ACC112 (cell line): ENCODE measurements around the gene TMEM151A.
A peak's percentile ranks its signal among the peaks of the same experiment; 100 is the strongest.
"Not testable (repeated sequence)": the region's sequence is repeated elsewhere in the genome, so short reads cannot be mapped to it uniquely, and the experiment has no call there.

ENCODE experiments used
- H2AFZ ChIP-seq: fragments of 200-600 bp; sonication (generic); one replicate; pipeline ENCODE4 v1.6.0; 2017; ENCODE audit warnings: antibody characterized with exemption, low read length; ENCODE audit not compliant: unreplicated experiment
- H3K27ac ChIP-seq: fragments of 200-600 bp; sonication (generic); 2 replicates; pipeline ENCODE4 v1.5.1; 2014; ENCODE audit warnings: low read depth, mild to moderate bottlenecking, antibody characterized with exemption, low read length, moderate library complexity
- H3K27me3 ChIP-seq: fragments of 200-600 bp; sonication (generic); 2 replicates; pipeline ENCODE4 v1.6.1; 2014; ENCODE audit warnings: mild to moderate bottlenecking, antibody characterized with exemption, low read length, moderate library complexity, mixed read lengths; ENCODE audit not compliant: insufficient read depth
- H3K36me3 ChIP-seq: fragments of 200-600 bp; sonication (generic); 2 replicates; pipeline ENCODE4 v1.6.1; 2016; ENCODE audit warnings: mild to moderate bottlenecking, antibody characterized with exemption, low read length, moderate library complexity, mixed read lengths; ENCODE audit not compliant: insufficient read depth
- H3K4me1 ChIP-seq: fragments of 200-600 bp; sonication (generic); one replicate; pipeline ENCODE4 v1.6.1; 2016; ENCODE audit warnings: low read length, mixed read lengths; ENCODE audit not compliant: insufficient read depth, unreplicated experiment, control insufficient read depth
- H3K4me3 ChIP-seq: fragments of 200-600 bp; sonication (generic); 2 replicates; pipeline ENCODE4 v1.5.1; 2014; ENCODE audit warnings: mild to moderate bottlenecking, low read depth, low read length
- H3K79me2 ChIP-seq: fragments of 200-600 bp; sonication (generic); one replicate; pipeline ENCODE4 v1.6.0; 2016; ENCODE audit warnings: low read length; ENCODE audit not compliant: control insufficient read depth, unreplicated experiment, insufficient read depth

Gene TMEM151A

DNA sequence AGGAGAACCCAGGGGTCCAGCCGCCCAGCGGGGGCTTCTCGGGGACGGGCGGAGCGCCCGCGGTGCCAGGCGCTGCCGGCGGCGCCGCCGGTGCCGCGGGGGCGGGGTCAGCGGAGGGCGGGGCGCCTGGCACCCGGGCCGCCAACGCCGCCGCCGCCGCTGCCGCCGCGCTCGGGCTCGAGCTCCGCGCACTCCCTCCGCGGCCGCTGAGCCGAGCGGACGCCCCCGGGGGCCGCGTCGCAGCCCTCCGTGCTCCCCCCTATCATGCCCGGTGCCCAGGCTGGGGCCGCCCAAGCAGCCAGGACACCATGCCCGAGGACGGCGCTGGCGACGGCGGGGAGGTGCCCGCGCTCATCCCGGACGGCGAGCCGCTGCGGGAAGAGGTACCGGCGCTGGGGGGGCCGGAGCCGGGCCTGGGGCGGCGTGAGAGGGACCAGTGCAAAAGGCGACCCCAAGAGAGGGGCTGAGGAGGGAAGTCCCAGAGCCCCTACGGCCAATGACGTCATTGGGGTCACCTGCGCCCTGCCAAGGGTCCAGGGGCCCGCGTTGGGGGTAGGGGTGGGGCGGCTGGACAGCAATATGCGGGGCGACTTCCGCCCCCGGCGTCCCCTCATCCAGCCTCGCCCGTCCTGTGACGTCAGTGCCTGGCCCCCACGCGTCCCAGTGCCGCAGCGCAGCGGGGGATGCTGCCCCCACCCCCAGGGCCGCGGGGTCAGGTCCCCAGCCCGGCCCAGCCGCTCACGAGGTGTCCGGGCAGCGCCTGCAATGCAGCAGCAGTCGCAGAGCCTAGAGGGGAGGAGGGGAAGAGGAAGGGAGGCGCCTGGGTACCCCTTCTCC is at the start of gene TMEM151A:
TMEM151A (plus strand) TSS at position 189 of the 837 bp plus-strand sequence; CDS start at position 309, 120 bp downstream.
- no peak within 1 kb of the TSS for H2AFZ ChIP-seq
- peaks cover 15% of the 10 kb centered on the region for H3K4me1 ChIP-seq
- H3K27ac ChIP-seq, result no peak within 1 kb of the TSS
- H3K4me3 ChIP-seq, result peak within 1 kb of the TSS; percentile 53
- peaks cover 27% of the 10 kb centered on the region for H3K27me3 ChIP-seq
- H3K79me2 ChIP-seq, result peaks cover 18% of the 10 kb centered on the region
- H3K36me3 ChIP-seq, result no peaks in the 10 kb centered on the region

DNA sequence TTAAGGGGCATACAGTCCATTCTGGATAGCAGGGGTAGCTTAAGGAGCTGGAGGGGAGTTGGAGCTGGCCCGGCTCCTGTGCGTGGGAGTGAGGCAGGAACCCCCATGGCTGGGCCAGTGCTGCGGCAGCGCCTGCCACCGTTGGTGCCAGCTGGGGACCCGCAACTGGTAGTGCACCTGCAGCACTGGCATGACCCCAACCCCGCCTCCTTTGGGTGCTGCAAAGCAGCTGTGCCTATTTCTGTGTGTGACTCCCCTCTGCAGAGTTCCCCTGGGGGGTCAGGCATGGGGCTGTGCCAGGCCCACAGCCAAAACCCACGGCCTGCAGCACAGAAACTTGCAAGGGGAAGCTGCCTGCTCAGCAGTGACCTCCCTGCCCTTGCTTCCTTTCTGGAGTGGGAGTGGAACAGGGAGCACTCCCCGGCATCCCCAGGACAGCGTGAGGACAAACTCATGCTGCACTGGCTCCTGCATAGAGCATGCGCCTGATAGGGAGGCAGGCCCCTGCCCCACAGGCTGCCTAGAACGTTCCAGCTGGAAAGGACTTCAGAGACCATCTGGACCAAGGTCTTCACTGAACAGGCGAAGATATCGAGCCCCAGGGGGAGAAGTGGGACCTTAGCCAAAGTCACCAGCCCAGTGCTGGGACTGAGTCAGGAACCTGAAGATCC is 49.5 kb upstream of the TMEM151A start:
- Histone ChIP-seq H3K27ac (no peak overlapping the region), H2AFZ (no peak overlapping the region), H3K4me1 (no peaks in the 10 kb centered on the region), H3K27me3 (no peaks in the 10 kb centered on the region), H3K36me3 (0 out of 2 replicates have a peak, but pooled peaks cover 3% of the 10 kb centered on the region), H3K4me3 (no peak overlapping the region), H3K79me2 (no peaks in the 10 kb centered on the region)

DNA sequence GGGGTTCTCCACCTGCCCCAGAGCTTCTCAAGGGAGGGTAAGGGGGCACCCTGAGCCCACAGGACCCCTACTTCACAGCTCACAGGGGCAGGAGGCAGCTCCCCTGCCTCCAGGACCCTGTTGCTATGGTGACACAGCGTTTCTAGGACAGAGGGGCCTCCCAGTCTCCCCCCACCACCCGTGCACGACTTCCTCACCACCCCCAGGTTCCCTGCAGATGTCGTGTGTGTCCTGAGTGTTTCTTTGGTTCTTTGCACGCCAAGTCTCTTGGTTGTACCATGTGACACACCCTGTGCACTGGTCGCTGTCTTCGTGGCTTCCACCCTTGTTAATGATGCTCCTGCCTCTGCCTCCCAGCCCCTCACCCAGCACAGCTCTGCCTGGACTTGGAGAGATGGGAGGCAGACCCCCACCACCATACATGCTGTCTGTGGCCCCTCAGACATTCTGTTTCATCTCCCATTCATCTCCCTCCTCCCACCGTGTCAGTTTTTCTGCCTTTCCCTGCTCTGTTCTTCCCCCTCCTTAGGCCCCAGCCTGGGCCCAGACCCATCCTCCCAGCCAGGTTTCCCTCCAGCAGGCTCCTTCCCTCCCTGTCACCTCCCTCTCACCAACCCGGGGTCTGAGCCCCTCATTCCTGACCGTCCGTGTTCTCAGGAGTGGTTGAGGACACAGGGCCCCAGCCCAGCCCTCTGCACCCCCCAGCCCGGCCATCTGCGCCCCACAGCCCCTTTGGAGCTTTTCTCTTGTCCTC is 47.7 kb upstream of the TMEM151A start:
- Histone ChIP-seq H3K4me3 (no peak overlapping the region), H3K27ac (no peak overlapping the region), H3K79me2 (no peaks in the 10 kb centered on the region), H3K27me3 (no peaks in the 10 kb centered on the region), H3K36me3 (0 out of 2 replicates have a peak, but pooled peaks cover 3% of the 10 kb centered on the region), H2AFZ (no peak overlapping the region), H3K4me1 (no peaks in the 10 kb centered on the region)

DNA sequence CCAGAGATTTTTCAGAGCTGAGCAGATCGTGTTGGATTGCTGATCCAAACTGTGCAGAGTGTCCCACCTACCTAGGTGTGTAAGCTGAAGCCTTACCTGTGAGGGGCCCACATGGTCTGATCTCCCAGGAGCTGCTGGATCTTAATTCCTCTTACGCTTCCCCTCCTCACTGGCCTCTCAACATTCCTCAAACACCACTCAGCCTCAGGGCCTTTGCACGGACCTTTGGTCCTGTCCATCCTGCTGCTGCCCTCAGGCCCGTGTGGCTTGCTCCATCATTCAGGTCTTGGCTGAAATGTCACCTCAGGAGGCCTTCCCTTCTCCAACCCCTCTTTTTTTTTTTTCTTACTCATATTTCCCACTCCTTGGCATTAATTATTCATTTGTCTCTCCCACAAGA is 44.4 kb upstream of the TMEM151A start:
- H3K4me3 ChIP-seq, result no peak overlapping the region
- H2AFZ ChIP-seq, result no peak overlapping the region
- H3K27ac ChIP-seq, result no peak overlapping the region
- no peaks in the 10 kb centered on the region for H3K79me2 ChIP-seq
- no peaks in the 10 kb centered on the region for H3K27me3 ChIP-seq
- H3K4me1 ChIP-seq, result no peaks in the 10 kb centered on the region
- peaks cover 3% of the 10 kb centered on the region; the same call in 1 of the 2 replicates for H3K36me3 ChIP-seq

DNA sequence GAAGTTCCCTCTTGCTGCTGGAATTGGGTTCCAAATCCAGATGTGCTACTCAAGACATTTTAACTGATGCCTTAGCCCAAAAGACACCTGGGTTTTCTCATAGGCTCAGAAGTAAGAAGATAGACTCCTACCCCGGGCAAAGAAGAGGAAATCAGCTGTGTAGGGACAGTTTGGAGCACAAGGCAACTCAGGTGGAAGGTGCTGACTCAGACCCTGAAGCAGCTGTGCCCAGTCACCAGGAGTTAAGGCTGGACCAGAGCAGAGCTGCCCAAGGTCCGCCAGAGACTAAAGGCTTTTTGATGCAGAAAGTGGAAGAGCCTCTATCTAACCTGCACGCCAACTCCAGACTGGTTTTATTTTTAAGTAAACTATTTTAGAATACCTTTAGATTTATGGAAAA is 43.9 kb upstream of the TMEM151A start:
- Histone ChIP-seq H3K27me3 (no peaks in the 10 kb centered on the region), H3K4me3 (no peak overlapping the region), H3K4me1 (no peaks in the 10 kb centered on the region), H2AFZ (no peak overlapping the region), H3K79me2 (no peaks in the 10 kb centered on the region), H3K27ac (no peak overlapping the region), H3K36me3 (no peaks in the 10 kb centered on the region; the same call in 1 of the 2 replicates)

DNA sequence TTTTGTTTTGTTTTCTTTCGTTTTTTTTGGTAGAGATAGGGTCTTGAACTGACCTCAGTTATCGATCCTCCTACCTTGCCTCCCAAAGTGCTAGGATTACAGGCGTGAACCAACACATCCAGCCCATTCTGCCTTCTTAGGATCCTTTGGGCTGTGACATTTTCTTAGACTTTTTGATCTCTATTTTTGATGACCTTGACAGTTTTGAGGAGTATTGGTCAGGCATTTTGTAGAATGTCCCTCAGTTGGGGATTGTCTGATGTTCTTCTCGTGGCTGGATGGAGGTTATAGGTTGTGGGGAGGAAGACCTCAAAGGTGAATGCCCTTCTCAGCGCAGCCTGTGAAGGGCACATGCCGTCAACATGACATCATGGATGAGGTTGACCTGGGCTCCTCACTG is 42.8 kb upstream of the TMEM151A start:
- no peak overlapping the region for H3K4me3 ChIP-seq
- no peak overlapping the region for H2AFZ ChIP-seq
- H3K36me3 ChIP-seq, result no peaks in the 10 kb centered on the region; the same call in 1 of the 2 replicates
- no peak overlapping the region for H3K27ac ChIP-seq
- no peaks in the 10 kb centered on the region for H3K4me1 ChIP-seq
- no peaks in the 10 kb centered on the region for H3K27me3 ChIP-seq
- no peaks in the 10 kb centered on the region for H3K79me2 ChIP-seq

DNA sequence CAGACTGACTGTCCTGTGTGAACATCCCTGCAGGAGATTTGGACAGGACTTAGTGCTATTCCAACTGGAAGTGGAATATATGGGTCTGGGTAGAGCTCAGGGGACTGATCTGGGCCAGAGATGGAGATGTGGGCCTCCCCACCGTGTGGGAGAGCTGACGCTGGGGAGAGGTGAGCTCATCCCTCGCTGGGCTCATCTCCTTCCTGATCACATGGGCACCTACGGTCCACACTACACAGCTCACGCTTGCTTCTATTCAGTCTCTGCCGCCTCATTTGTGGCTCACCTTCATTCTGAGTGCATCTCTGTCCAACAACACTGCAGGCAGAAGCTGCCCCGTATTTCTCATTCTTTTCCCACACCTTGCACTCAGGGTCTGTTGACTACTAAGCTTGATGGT is 39.9 kb upstream of the TMEM151A start:
- no peak overlapping the region for H3K27ac ChIP-seq
- no peak overlapping the region for H3K4me3 ChIP-seq
- H3K27me3 ChIP-seq, result no peaks in the 10 kb centered on the region
- H2AFZ ChIP-seq, result no peak overlapping the region
- H3K79me2 ChIP-seq, result no peaks in the 10 kb centered on the region
- no peaks in the 10 kb centered on the region; the same call in 1 of the 2 replicates for H3K36me3 ChIP-seq
- no peaks in the 10 kb centered on the region for H3K4me1 ChIP-seq

DNA sequence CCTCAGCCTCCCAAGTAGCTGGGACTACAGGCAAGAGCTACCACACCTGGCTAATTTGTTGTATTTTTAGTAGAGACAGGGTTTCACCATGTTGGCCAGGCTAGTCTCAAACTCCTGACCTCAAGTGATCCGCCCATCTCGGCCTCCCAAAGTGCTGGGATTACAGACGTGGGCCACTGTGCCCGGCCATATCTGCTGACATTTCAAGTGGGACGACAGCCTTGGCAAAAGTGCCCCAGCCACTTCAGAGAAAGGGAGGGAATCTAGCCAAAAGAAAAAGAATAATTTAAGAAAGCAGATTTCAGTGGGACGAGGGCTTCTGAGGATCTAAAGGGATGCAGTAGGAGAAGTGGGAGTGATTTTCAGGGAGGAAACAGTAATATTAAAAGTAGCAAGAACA is 38.6 kb upstream of the TMEM151A start:
- H2AFZ ChIP-seq, H3K4me3 ChIP-seq, H3K4me1 ChIP-seq, H3K27me3 ChIP-seq, H3K27ac ChIP-seq, H3K36me3 ChIP-seq, H3K79me2 ChIP-seq: not testable (repeated sequence)

DNA sequence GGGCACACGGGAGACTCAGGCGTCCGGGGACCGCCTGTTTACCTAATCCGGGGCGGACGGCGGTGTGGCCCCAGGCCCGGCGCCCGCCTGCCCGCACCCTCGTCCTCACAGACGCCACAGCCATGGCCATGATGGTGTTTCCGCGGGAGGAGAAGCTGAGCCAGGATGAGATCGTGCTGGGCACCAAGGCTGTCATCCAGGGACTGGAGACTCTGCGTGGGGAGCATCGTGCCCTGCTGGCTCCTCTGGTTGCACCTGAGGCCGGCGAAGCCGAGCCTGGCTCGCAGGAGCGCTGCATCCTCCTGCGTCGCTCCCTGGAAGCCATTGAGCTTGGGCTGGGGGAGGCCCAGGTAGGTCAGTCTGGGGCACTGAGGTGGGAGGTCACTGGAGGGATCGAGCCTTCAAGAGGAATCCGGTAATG is 33.2 kb upstream of the TMEM151A start:
- H3K27ac ChIP-seq, result no peak overlapping the region
- peaks cover 3% of the 10 kb centered on the region; the same call in 1 of the 2 replicates for H3K36me3 ChIP-seq
- no peak overlapping the region for H2AFZ ChIP-seq
- no peaks in the 10 kb centered on the region for H3K4me1 ChIP-seq
- peak overlapping the region; percentile 89 for H3K4me3 ChIP-seq
- H3K79me2 ChIP-seq, result no peaks in the 10 kb centered on the region
- H3K27me3 ChIP-seq, result no peaks in the 10 kb centered on the region

DNA sequence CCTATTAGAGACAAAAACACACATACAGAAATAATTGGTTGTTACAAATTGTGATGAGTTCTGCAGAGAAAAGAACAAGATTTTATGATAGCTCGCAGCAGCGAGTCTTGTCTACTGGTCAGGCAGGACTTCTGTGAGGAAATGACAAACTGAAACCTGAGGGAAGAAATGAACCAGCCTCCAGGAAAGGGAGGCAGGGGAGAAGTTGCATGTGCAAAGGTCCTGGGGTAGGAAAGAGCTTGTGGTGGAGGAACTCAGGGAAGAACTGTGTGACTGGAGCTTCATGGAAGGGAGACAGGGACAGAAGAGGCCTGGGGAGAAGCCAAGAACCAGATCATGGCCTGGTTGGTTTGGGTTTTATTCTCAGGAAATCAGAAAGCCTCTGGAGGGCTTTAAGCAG is 32.5 kb upstream of the TMEM151A start:
- Histone ChIP-seq H3K27me3 (no peaks in the 10 kb centered on the region), H3K79me2 (no peaks in the 10 kb centered on the region), H3K4me1 (no peaks in the 10 kb centered on the region), H2AFZ (no peak overlapping the region), H3K27ac (no peak overlapping the region), H3K4me3 (no peak overlapping the region; the same call in 1 of the 2 replicates), H3K36me3 (peaks cover 3% of the 10 kb centered on the region; the same call in 1 of the 2 replicates)
